WTC11 (cell line): ENCODE data around the gene ASCL2. TPM values are rescaled to one million over a fixed set of nuclear protein-coding genes. Genes with fewer than 3 reads are reported as not detected.

Experiments used
- ATAC-seq: fragments of 200-7000 bp; cut with Tn5 transposase; 2 replicates; pipeline ENCODE4 v1.10.0; 2021; ENCODE audit warnings: mild to moderate bottlenecking, moderate library complexity
- CTCF ChIA-PET: fragments of 300-600 bp; sonication (Branson Sonifier 250); formaldehyde crosslinking; loops from one replicate; lab custom pipeline; 2021; ENCODE audit warnings: antibody characterized with exemption; lab: Charles Lee
- POLR2A ChIA-PET: fragments of 350-600 bp; sonication (Branson Sonifier 250); formaldehyde crosslinking; loops from one replicate; lab custom pipeline; 2021; ENCODE audit warnings: antibody characterized with exemption; lab: Charles Lee
- DNase-seq: peaks from one replicate; pipeline ENCODE4 v3.0.0; 2021; ENCODE audit warnings: low spot score
- H3K27ac Mint-ChIP-seq: 2 replicates; pipeline ENCODE4 v1.8.0; 2021; ENCODE audit warnings: mixed read lengths
- H3K27me3 Mint-ChIP-seq: 2 replicates; pipeline ENCODE4 v1.8.0; 2021; ENCODE audit warnings: low read depth, mild to moderate bottlenecking, moderate library complexity, mixed read lengths
- H3K36me3 Mint-ChIP-seq: 2 replicates; pipeline ENCODE4 v1.8.0; 2021; ENCODE audit warnings: mixed read lengths
- H3K4me1 Mint-ChIP-seq: 2 replicates; pipeline ENCODE4 v1.8.0; 2022; ENCODE audit warnings: mixed read lengths
- H3K4me3 Mint-ChIP-seq: 2 replicates; pipeline ENCODE4 v1.8.0; 2021; ENCODE audit warnings: mild to moderate bottlenecking, moderate library complexity, mixed read lengths
- H3K9me3 Mint-ChIP-seq: 2 replicates; pipeline ENCODE4 v1.8.0; 2021; ENCODE audit warnings: mixed read lengths
- ARID4B ChIP-seq: sonication (generic); formaldehyde crosslinking; IDR thresholded peaks from 2 replicates; pipeline ENCODE4 v1.8.0; 2023; ENCODE audit warnings: missing genetic modification reagents, mild to moderate bottlenecking, borderline replicate concordance
- ATF3 ChIP-seq: sonication (generic); formaldehyde crosslinking; conservative IDR thresholded peaks from 2 replicates; pipeline ENCODE4 v1.8.1; 2022; ENCODE audit warnings: mild to moderate bottlenecking, missing genetic modification reagents
- ETV6 ChIP-seq: sonication (generic); formaldehyde crosslinking; IDR thresholded peaks from 2 replicates; pipeline ENCODE4 v1.8.1; 2022; ENCODE audit warnings: mild to moderate bottlenecking, missing genetic modification reagents
- FOXP1 ChIP-seq: sonication (generic); formaldehyde crosslinking; IDR thresholded peaks from 2 replicates; pipeline ENCODE4 v1.8.0; 2022; ENCODE audit warnings: missing genetic modification reagents, mild to moderate bottlenecking, moderate library complexity, borderline replicate concordance
- GTF2I ChIP-seq: fragments of 250-450 bp; sonication (Bioruptor Pico); conservative IDR thresholded peaks from 2 replicates; pipeline ENCODE4 v1.4.0; 2021; ENCODE audit warnings: mild to moderate bottlenecking
- HMGXB4 ChIP-seq: sonication (generic); formaldehyde crosslinking; IDR thresholded peaks from 2 replicates; pipeline ENCODE4 v1.8.1; 2023; ENCODE audit warnings: mild to moderate bottlenecking, moderate library complexity, missing genetic modification reagents
- MAX ChIP-seq: sonication (generic); formaldehyde crosslinking; IDR thresholded peaks from 2 replicates; pipeline ENCODE4 v1.8.0; 2022; ENCODE audit warnings: mild to moderate bottlenecking, missing genetic modification reagents
- MXD4 ChIP-seq: fragments of 250-450 bp; sonication (Bioruptor Pico); IDR thresholded peaks from 2 replicates; pipeline ENCODE4 v1.8.0; 2021; ENCODE audit warnings: mild to moderate bottlenecking, moderate library complexity, borderline replicate concordance
- MYBL2 ChIP-seq: sonication (generic); formaldehyde crosslinking; IDR thresholded peaks from 2 replicates; pipeline ENCODE4 v1.8.1; 2023; ENCODE audit warnings: mild to moderate bottlenecking, moderate library complexity, missing genetic modification reagents
- NFATC4 ChIP-seq: fragments of 250-450 bp; sonication (Bioruptor Pico); IDR thresholded peaks from 2 replicates; pipeline ENCODE4 v1.9.0; 2021; ENCODE audit warnings: mild to moderate bottlenecking
- NR1H2 ChIP-seq: sonication (generic); formaldehyde crosslinking; IDR thresholded peaks from 2 replicates; pipeline ENCODE4 v1.9.0; 2021; ENCODE audit warnings: mild to moderate bottlenecking, moderate library complexity, missing genetic modification reagents
- SOX15 ChIP-seq: fragments of 250-450 bp; sonication (Bioruptor Pico); IDR thresholded peaks from 2 replicates; pipeline ENCODE4 v1.9.0; 2021; ENCODE audit warnings: mild to moderate bottlenecking
- USF1 ChIP-seq: sonication (generic); formaldehyde crosslinking; IDR thresholded peaks from 2 replicates; pipeline ENCODE4 v1.8.0; 2022; ENCODE audit warnings: mild to moderate bottlenecking, missing genetic modification reagents
- ZBTB21 ChIP-seq: sonication (generic); formaldehyde crosslinking; IDR thresholded peaks from 2 replicates; pipeline ENCODE4 v1.8.1; 2023; ENCODE audit warnings: mild to moderate bottlenecking, missing genetic modification reagents, borderline replicate concordance
- ZBTB43 ChIP-seq: sonication (generic); formaldehyde crosslinking; IDR thresholded peaks from 2 replicates; pipeline ENCODE4 v1.8.1; 2023; ENCODE audit warnings: mild to moderate bottlenecking, missing genetic modification reagents
- ZNF232 ChIP-seq: sonication (generic); formaldehyde crosslinking; IDR thresholded peaks from 2 replicates; pipeline ENCODE4 v1.8.0; 2022; ENCODE audit warnings: mild to moderate bottlenecking, missing genetic modification reagents
- ZNF317 ChIP-seq: sonication (generic); formaldehyde crosslinking; IDR thresholded peaks from 2 replicates; pipeline ENCODE4 v1.8.1; 2023; ENCODE audit warnings: low read depth, mild to moderate bottlenecking, moderate library complexity, missing genetic modification reagents, borderline replicate concordance
- total RNA-seq: library from RNA; stranded (reverse); gene quantifications from 3 replicates; pipeline ENCODE4 v1.2.3, GENCODE V29; 2021

The ASCL2 gene
- total RNA-seq, 1 experiment from 2014 or later = 0.24 TPM

- H3K36me3 Mint-ChIP-seq = no peaks in the 10 kb centered on the region
- DNase-seq = no peak
- H3K4me3 Mint-ChIP-seq = no peak overlapping the region
- CTCF ChIA-PET = no interaction called here
- H3K9me3 Mint-ChIP-seq = peaks cover 34% of the 10 kb centered on the region
- no peaks in the 10 kb centered on the region for H3K4me1 Mint-ChIP-seq
- TF ChIP-seq ZBTB43 (CRISPR knock-in tag) (no peak), ETV6 (no peak), MAX (CRISPR knock-in tag) (no peak), HMGXB4 (CRISPR knock-in tag) (no peak), GTF2I (CRISPR knock-in tag) (no peak), ZNF317 (CRISPR knock-in tag) (no peak), SOX15 (CRISPR knock-in tag) (no peak), ZNF232 (CRISPR knock-in tag) (no peak), ZBTB21 (CRISPR knock-in tag) (no peak), MYBL2 (CRISPR knock-in tag) (no peak), ATF3 (CRISPR knock-in tag) (no peak), FOXP1 (CRISPR knock-in tag) (no peak), NFATC4 (no peak), ARID4B (no peak), USF1 (CRISPR knock-in tag) (no peak), MXD4 (CRISPR knock-in tag) (no peak), NR1H2 (CRISPR knock-in tag) (no peak)
- H3K27ac Mint-ChIP-seq = no peak overlapping the region
- ATAC-seq = no peak
- POLR2A ChIA-PET = no interaction called here
- peaks cover 63% of the 10 kb centered on the region for H3K27me3 Mint-ChIP-seq
These were observed 29.6 kb downstream of the ASCL2 start for GRCh38 chr11:2240834-2241233.
